ENCODE data around the gene ITGB1BP2.
"Not testable (repeated sequence)": the region's sequence is repeated elsewhere in the genome, so short reads cannot be mapped to it uniquely, and the experiment has no call there.

Gene ITGB1BP2

GRCh38 chrX:71298119-71298518 is 3.4 kb upstream of the ITGB1BP2 start:
- no peak overlapping the region for H3K4me3 ChIP-seq (ENCODE audit: low read length)
- DNase-seq (ENCODE audit: low read depth, low spot score), result no peak

GRCh38 chrX:71300064-71300463 is 1.5 kb upstream of the ITGB1BP2 start:
- H3K4me3 ChIP-seq (ENCODE audit: low read length); DNase-seq (ENCODE audit: low read depth, low spot score): not testable (repeated sequence)

GRCh38 chrX:71300495-71300894 is 1.1 kb upstream of the ITGB1BP2 start:
- DNase-seq (ENCODE audit: low read depth, low spot score); H3K4me3 ChIP-seq (ENCODE audit: low read length): not testable (repeated sequence)

GRCh38 chrX:71302461-71303213 is 1.1 kb downstream of the ITGB1BP2 start:
- DNase-seq (ENCODE audit: low read depth, low spot score), result no peak
- no peak overlapping the region for H3K4me3 ChIP-seq (ENCODE audit: low read length)

- no peak for DNase-seq (ENCODE audit: low read depth, low spot score)
- H3K4me3 ChIP-seq (ENCODE audit: low read length), result no peak overlapping the region
Measured at GRCh38 chrX:71304561-71304960, 3.0 kb downstream of the ITGB1BP2 start.

GRCh38 chrX:71315917-71316316 is 14.4 kb downstream of the ITGB1BP2 start:
- no peak overlapping the region for H3K4me3 ChIP-seq (ENCODE audit: low read length)
- no peak for DNase-seq (ENCODE audit: low read depth, low spot score)

- DNase-seq (ENCODE audit: low read depth, low spot score); H3K4me3 ChIP-seq (ENCODE audit: low read length): not testable (repeated sequence)
Measured at GRCh38 chrX:71316959-71317358, 15.4 kb downstream of the ITGB1BP2 start.

GRCh38 chrX:71320126-71320525 is 18.6 kb downstream of the ITGB1BP2 start:
- no peak overlapping the region for H3K4me3 ChIP-seq (ENCODE audit: low read length)
- DNase-seq (ENCODE audit: low read depth, low spot score), result no peak

- no peak for DNase-seq (ENCODE audit: low read depth, low spot score)
Measured at GRCh38 chrX:71321731-71322130, 20.2 kb downstream of the ITGB1BP2 start.

GRCh38 chrX:71324452-71324851 is 22.9 kb downstream of the ITGB1BP2 start:
- not testable (repeated sequence) for DNase-seq (ENCODE audit: low read depth, low spot score); H3K4me3 ChIP-seq (ENCODE audit: low read length)

More at GRCh38 chrX:71321731-71322130, 20.2 kb downstream of the ITGB1BP2 start:
- H3K4me3 ChIP-seq (ENCODE audit: low read length), result no peak overlapping the region

GRCh38 chrX:71326394-71326793 is 24.8 kb downstream of the ITGB1BP2 start:
- H3K4me3 ChIP-seq (ENCODE audit: low read length), result no peak overlapping the region
- DNase-seq (ENCODE audit: low read depth, low spot score), result no peak

GRCh38 chrX:71349151-71349665 is 47.7 kb downstream of the ITGB1BP2 start:
- not testable (repeated sequence) for H3K4me3 ChIP-seq (ENCODE audit: low read length); DNase-seq (ENCODE audit: low read depth, low spot score)

GRCh38 chrX:71349867-71350266 is 48.3 kb downstream of the ITGB1BP2 start:
- not testable (repeated sequence) for DNase-seq (ENCODE audit: low read depth, low spot score); H3K4me3 ChIP-seq (ENCODE audit: low read length)

GRCh38 chrX:71352439-71352838 is 50.9 kb downstream of the ITGB1BP2 start:
- not testable (repeated sequence) for DNase-seq (ENCODE audit: low read depth, low spot score); H3K4me3 ChIP-seq (ENCODE audit: low read length)
